RWPE1 (cell line): ENCODE measurements around the gene TRIM47.
A peak's percentile ranks its signal among the peaks of the same experiment; 100 is the strongest.

Source experiments
- CTCF ChIA-PET: fragments of 350-600 bp; sonication (Branson Sonifier 250); formaldehyde crosslinking; extraction: SDS; loops from one replicate; lab custom pipeline; 2021; lab: Yijun Ruan, JAX
- POLR2A ChIA-PET: fragments of 400-600 bp; formaldehyde crosslinking; extraction: SDS; loops from one replicate; lab custom pipeline; 2020; ENCODE audit warnings: antibody characterized with exemption; ENCODE audit not compliant: low non-redundant PET; lab: Yijun Ruan, JAX
- DNase-seq: peaks from one replicate; pipeline ENCODE4 v3.0.0; 2012; ENCODE audit warnings: low spot score
- H3K27ac ChIP-seq: fragments of 450-650 bp; 2 replicates; pipeline ENCODE4 v1.5.1; 2017
- TF ChIP-seq, protein P1 (sequence below): fragments of 450-650 bp; conservative IDR thresholded peaks from 2 replicates; pipeline ENCODE4 v1.5.1; 2017; ENCODE audit warnings: low read depth, mild to moderate bottlenecking

The TRIM47 gene

DNA sequence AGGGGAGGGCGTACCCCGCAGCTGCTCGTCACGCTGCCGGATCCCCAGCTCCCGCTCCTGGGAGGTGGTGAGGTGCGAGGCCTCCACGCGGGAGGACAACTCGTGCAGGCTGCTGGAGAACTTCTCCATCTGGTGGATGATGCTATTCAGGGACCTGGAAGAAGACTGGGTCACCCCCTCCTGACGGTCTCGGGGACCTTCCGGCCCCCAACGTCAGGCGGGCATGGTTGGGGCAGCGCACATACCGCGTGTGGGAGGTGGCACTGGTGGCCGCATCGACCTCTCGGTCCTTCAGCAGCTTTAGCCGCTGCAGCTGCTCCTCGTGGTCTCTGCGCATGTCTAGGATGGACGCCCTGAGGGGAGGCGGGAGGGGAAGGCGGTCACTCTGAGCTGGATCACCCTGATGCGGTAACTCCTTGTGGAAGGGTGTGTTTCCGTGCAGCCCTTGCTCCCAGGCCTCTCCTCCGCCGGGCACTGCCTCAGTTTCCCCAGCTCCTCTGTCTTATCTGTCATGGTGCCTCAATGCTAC is 39.6 kb upstream of the TRIM47 start:
- ChIA-PET POLR2A (no interaction called here), CTCF (interaction anchor here (0.6 kb wide), 1 partner anchor 273 kb away, joined by 3 read pairs; no protein-coding TSS in a partner anchor)
- no peak for DNase-seq
- H3K27ac ChIP-seq = peak overlapping the region; percentile 32
- TF ChIP-seq, protein P1, sequence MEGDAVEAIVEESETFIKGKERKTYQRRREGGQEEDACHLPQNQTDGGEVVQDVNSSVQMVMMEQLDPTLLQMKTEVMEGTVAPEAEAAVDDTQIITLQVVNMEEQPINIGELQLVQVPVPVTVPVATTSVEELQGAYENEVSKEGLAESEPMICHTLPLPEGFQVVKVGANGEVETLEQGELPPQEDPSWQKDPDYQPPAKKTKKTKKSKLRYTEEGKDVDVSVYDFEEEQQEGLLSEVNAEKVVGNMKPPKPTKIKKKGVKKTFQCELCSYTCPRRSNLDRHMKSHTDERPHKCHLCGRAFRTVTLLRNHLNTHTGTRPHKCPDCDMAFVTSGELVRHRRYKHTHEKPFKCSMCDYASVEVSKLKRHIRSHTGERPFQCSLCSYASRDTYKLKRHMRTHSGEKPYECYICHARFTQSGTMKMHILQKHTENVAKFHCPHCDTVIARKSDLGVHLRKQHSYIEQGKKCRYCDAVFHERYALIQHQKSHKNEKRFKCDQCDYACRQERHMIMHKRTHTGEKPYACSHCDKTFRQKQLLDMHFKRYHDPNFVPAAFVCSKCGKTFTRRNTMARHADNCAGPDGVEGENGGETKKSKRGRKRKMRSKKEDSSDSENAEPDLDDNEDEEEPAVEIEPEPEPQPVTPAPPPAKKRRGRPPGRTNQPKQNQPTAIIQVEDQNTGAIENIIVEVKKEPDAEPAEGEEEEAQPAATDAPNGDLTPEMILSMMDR = no peak

DNA sequence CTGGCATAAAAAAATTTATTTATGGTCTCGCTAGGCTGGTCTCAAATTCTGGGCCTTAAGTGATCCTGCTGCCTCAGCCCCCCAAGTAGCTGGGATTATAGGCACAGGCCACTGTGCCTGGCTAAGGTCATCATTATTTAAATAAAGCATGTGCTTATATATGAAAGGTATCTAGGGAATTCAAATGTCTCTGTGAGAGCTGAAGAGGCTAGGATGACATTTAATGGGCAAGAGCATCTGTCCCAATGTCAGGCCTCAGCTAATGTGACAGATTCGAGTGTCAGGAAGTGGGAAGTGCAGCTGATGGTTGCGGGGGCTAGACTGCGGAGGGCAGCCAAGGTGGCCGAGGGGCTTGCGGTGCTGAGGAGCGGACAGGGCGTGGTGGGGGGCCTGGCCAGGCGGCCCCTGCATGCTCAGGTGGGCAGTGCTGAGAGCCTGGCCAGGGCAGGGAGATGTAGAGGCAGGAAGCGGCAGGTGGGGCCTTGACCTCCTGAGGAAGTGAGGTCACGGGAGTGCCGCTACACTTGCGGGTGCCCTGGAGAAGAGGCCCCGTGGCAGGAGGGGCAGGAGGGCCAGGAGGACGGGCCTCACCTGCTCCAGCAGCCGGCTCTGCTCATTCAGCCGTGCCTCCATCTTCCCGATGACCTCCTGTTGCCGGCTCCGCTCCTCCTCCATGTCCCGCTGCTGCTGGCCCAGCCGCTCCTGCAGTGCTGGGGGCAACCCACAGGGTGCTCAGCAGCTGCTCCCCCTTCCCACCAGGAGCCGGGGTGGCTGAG is 38.9 kb upstream of the TRIM47 start:
- H3K27ac ChIP-seq = peak overlapping the region; percentile 32
- TF ChIP-seq, protein P1 = no peak
- CTCF ChIA-PET = no interaction called here
- DNase-seq = no peak
- POLR2A ChIA-PET = no interaction called here

DNA sequence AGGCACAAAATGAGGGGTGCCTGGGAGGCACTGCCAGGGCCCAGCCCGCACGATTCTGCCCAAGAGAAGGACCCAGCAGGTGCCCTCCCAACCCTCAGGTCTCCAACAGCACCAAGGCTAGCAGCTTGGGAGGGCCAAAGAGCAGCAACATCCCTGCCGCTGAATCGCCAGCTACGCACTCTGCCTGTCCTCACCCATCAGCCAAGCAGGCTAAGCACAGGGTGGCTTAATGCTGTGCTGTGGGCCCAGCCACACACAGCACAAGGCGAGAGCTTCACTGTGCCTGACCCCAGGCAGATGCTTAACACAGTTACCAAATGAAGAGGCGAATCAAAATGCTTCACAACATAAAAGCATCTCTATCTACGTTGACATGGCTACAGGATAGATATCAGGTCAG is 36.9 kb upstream of the TRIM47 start:
- CTCF ChIA-PET = no interaction called here
- peak overlapping the region; percentile 11; the same call in 1 of the 2 replicates for H3K27ac ChIP-seq
- TF ChIP-seq, protein P1 = no peak
- DNase-seq = no peak
- POLR2A ChIA-PET = no interaction called here

DNA sequence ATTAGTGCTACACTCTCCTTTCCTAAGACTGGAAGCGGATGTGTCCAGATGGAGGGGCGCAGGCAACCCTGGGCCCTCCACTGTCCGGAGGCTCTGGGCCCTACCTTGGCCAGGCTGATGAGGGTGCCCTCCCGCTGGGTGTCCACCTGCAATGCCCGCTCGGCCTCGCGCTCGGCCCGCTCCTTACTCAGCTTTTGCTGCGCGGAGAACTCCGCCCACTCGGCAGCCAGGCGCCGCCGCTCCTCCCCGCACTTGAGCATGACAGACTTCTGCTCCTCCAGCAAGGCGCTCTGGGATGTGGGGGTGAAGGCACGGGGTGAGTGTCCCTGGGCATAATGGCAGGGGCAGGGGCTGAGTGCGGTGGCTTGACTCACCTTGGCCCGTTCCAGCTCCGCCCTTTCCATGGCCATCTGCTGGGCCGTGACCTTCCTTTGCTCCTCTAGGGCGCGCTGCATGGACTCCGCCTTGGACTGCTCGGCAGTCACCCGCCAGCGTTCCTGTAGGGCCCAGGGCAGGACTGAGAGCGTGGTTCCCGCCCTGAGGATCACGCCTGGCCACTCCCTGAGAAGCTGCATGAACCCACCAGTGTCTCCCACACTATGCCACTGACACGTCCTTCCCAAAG is 36.4 kb upstream of the TRIM47 start:
- CTCF ChIA-PET = no interaction called here

DNA sequence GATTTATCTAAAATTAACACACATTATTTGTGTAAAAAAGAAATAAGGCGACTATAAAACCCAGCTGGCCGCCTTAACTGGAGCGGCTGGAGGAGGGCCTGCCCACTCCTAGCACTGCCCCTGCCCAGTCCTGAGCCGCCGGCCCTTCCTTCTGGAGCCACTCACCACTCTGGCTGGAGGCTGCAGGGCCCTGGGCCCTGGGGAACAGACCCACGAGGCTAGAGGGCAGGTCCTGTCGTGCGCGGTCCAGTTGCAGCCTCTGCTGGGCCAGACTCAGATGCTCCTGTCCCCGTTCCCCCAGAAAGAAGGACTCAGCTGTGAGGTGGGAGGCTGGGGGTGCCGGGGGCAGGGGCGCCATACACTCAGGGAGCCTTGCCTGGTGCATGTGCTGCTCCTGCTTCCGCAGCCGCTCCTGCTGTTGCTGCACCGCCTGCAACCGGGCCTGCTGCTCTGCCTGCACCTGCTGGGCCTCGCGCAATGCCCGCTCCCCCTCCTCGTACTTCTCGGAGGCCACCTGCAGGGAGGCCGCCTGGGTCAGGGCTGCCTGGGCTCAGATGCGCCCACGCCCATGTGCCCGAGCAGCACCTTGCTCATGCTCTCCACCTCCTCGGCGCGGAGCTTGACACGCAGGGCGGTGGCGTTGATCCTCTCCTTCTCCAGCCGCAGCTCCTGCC is 35.3 kb upstream of the TRIM47 start:
- TF ChIP-seq, protein P1 = no peak
- DNase-seq = no peak
- H3K27ac ChIP-seq = peak overlapping the region; percentile 6
- ChIA-PET POLR2A (no interaction called here), CTCF (no interaction called here)

More for the DNA sequence above, 36.4 kb upstream of the TRIM47 start:
- H3K27ac ChIP-seq = peak overlapping the region; percentile 11; the same call in 1 of the 2 replicates
- no peak for DNase-seq
- TF ChIP-seq, protein P1 = no peak
- POLR2A ChIA-PET = no interaction called here

DNA sequence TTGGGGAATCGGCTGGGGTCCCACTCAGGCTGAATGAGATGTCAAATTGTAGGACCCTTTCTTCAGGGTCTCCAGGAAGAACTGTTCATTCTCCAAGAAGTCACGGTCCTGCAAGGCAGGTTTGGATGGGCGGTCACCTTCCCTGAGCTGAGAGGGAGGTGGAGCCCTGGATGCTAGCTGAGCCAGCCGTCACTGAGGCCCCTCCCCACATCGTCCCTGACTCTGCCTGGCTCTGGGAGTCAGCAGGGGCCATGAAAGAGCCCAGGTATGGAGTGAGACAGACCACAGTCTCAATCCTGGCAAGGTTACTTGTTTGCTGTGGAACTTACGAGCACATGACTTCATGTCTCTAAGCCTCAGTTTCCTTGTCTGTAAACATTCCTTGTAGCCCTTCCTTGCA is 32.3 kb upstream of the TRIM47 start:
- TF ChIP-seq, protein P1 = no peak
- ChIA-PET POLR2A (interaction anchor here (0.7 kb wide), 1 partner anchor 188 kb away, joined by 3 read pairs; no protein-coding TSS in a partner anchor), CTCF (interaction anchor here (0.6 to 2.2 kb wide), 3 partner anchors 17 to 136 kb away, joined by 3 to 7 read pairs (median 3); no protein-coding TSS in a partner anchor)
- peak overlapping the region; percentile 95 for H3K27ac ChIP-seq
- no peak for DNase-seq
